HepG2 (cell line): ENCODE results near the gene TM9SF4. TPM values are rescaled to one million over a fixed set of nuclear protein-coding genes. Genes with fewer than 3 reads are reported as not detected.

Experiments used
- ATF6 ChIP-seq: sonication (generic); formaldehyde crosslinking; conservative IDR thresholded peaks from 2 replicates; pipeline ENCODE4 v1.4.0; 2020; ENCODE audit warnings: missing genetic modification reagents
- CCDC6 ChIP-seq: sonication (generic); formaldehyde crosslinking; IDR thresholded peaks from 2 replicates; pipeline ENCODE4 v1.8.1; 2022; ENCODE audit warnings: mild to moderate bottlenecking, missing genetic modification reagents, moderate library complexity
- CENPX ChIP-seq: sonication (generic); formaldehyde crosslinking; IDR thresholded peaks from 2 replicates; pipeline ENCODE4 v1.9.0; 2021; ENCODE audit warnings: mild to moderate bottlenecking, missing genetic modification reagents, moderate library complexity
- E2F5 ChIP-seq: sonication (generic); formaldehyde crosslinking; conservative IDR thresholded peaks from 2 replicates; pipeline ENCODE4 v1.4.0; 2020; ENCODE audit warnings: missing genetic modification reagents
- GABPA ChIP-seq, 2 experiments: IDR thresholded peaks; 2 replicates each; pipeline ENCODE4 v1.6.1; 2011 to 2016; ENCODE audit warnings: low read depth in 2 of 2, low read length in 1 of 2, missing biosample characterization in 1 of 2, missing genetic modification characterization in 1 of 2
- IRF9 ChIP-seq: sonication (generic); formaldehyde crosslinking; IDR thresholded peaks from 2 replicates; pipeline ENCODE4 v1.8.0; 2022; ENCODE audit warnings: missing genetic modification reagents, mild to moderate bottlenecking, borderline replicate concordance
- NR0B2 ChIP-seq: sonication (generic); formaldehyde crosslinking; IDR thresholded peaks from 2 replicates; pipeline ENCODE4 v1.4.0; 2020; ENCODE audit warnings: mild to moderate bottlenecking, missing genetic modification reagents
- NR3C1 ChIP-seq: sonication (generic); formaldehyde crosslinking; IDR thresholded peaks from 2 replicates; pipeline ENCODE4 v1.4.0; 2020; ENCODE audit warnings: missing genetic modification reagents
- RBFOX2 ChIP-seq: fragments of 200-400 bp; formaldehyde crosslinking; IDR thresholded peaks from 2 replicates; pipeline ENCODE4 v1.6.1; 2017; ENCODE audit warnings: low read depth, mild to moderate bottlenecking, low read length
- SALL1 ChIP-seq: sonication (generic); formaldehyde crosslinking; IDR thresholded peaks from 2 replicates; pipeline ENCODE4 v1.8.0; 2022; ENCODE audit warnings: mild to moderate bottlenecking, missing genetic modification reagents
- SOX13 ChIP-seq, 3 experiments: fragments of 450-650 bp in 1 of 3; sonication (generic) in 1 of 3; formaldehyde crosslinking in 1 of 3; IDR thresholded peaks in 2 of 3; conservative IDR thresholded peaks in 1 of 3; 2 replicates each; pipeline versions ENCODE4 v1.5.0 to v1.6.1; 2016 to 2020; ENCODE audit warnings: antibody characterized with exemption in 1 of 3, mild to moderate bottlenecking in 1 of 3, missing compliant biosample characterization in 1 of 3, missing genetic modification reagents in 1 of 3, moderate library complexity in 1 of 3
- SP5 ChIP-seq: IDR thresholded peaks from 2 replicates; pipeline ENCODE4 v1.6.1; 2016; ENCODE audit warnings: low read depth, borderline replicate concordance
- ZHX1 ChIP-seq: sonication (generic); formaldehyde crosslinking; IDR thresholded peaks from 2 replicates; pipeline ENCODE4 v1.8.1; 2022; ENCODE audit warnings: low read depth, mild to moderate bottlenecking, missing genetic modification reagents
- ZNF256 ChIP-seq: sonication (generic); formaldehyde crosslinking; conservative IDR thresholded peaks from 2 replicates; pipeline ENCODE4 v1.4.0; 2020; ENCODE audit warnings: missing genetic modification reagents
- ZNF274 ChIP-seq: sonication (generic); formaldehyde crosslinking; IDR thresholded peaks from 2 replicates; pipeline ENCODE4 v1.5.1; 2020; ENCODE audit warnings: mild to moderate bottlenecking, missing genetic modification reagents
- ZNF3 ChIP-seq: IDR thresholded peaks from 2 replicates; pipeline ENCODE4 v1.7.0; 2017; ENCODE audit warnings: inconsistent platforms
- ZZZ3 ChIP-seq: sonication (generic); formaldehyde crosslinking; IDR thresholded peaks from 2 replicates; pipeline ENCODE4 v1.4.0; 2020; ENCODE audit warnings: missing genetic modification reagents, mild to moderate bottlenecking, borderline replicate concordance
- polyA plus RNA-seq, 8 experiments: library from polyadenylated mRNA; depleted of rRNA in 3 of 8; stranded (reverse) in 7 of 8; unstranded in 1 of 8; fragments of >200 nt; fragmentation: Illumina TruSeq in 4 of 8; extraction: Trizol in 4 of 8; gene quantifications; 2 replicates each; pipeline versions ENCODE4 v1.2.1 to v1.2.3, GENCODE V29; 2011 to 2016; ENCODE audit warnings: low read depth in 4 of 8, missing spikeins in 1 of 8, mixed read lengths in 1 of 8; ENCODE audit not compliant: insufficient read depth in 1 of 8
- total RNA-seq, 5 experiments: library from RNA; depleted of rRNA; stranded (reverse); fragments of >200 nt; fragmentation: Illumina TruSeq; extraction: Trizol; gene quantifications; 2 replicates each; pipeline ENCODE4 v1.2.3, GENCODE V29; 2016; ENCODE audit warnings: low read depth in 1 of 5
- TF ChIP-seq, protein P1 (sequence below): sonication (generic); formaldehyde crosslinking; IDR thresholded peaks from 2 replicates; pipeline ENCODE4 v1.8.1; 2023; ENCODE audit warnings: mild to moderate bottlenecking, missing genetic modification reagents

The TM9SF4 gene
- total and polyA plus RNA-seq, 2 of the 13 experiments (the other 11 are each of a cell fraction or from before 2014, with no cell fraction given): 53.5 to 171 TPM

GRCh38 chr20:32207626-32208498 is 98.3 kb downstream of the TM9SF4 start, which contains the start of the genes PLAGL2 and POFUT1 (continued):
- peak; percentile 87; the same call in 1 of the 2 replicates for TF ChIP-seq ZHX1
- peak; percentile 70 for TF ChIP-seq SP5 (CRISPR knock-in tag)
- TF ChIP-seq E2F5 (CRISPR knock-in tag): peak; percentile 88; the same call in 1 of the 2 replicates
- TF ChIP-seq SOX13 (IDR thresholded peaks at IDR 0.05): no peak
- TF ChIP-seq SOX13 (CRISPR knock-in tag; conservative IDR thresholded peaks at IDR 0.05 in 1 of 2, IDR thresholded peaks at IDR 0.05 in 1 of 2): peak in 1 of 2 experiments; percentile 17; a peak in 1 of 4 replicates
- TF ChIP-seq IRF9 (CRISPR knock-in tag): peak; percentile 91
- peak; percentile 78 for TF ChIP-seq SALL1 (CRISPR knock-in tag)
- no peak; the same call in none of the 2 replicates for TF ChIP-seq CCDC6 (CRISPR knock-in tag)
- TF ChIP-seq RBFOX2: peak; percentile 98
- TF ChIP-seq NR3C1 (CRISPR knock-in tag): no peak
- no peak for TF ChIP-seq CENPX
- TF ChIP-seq, protein P1, sequence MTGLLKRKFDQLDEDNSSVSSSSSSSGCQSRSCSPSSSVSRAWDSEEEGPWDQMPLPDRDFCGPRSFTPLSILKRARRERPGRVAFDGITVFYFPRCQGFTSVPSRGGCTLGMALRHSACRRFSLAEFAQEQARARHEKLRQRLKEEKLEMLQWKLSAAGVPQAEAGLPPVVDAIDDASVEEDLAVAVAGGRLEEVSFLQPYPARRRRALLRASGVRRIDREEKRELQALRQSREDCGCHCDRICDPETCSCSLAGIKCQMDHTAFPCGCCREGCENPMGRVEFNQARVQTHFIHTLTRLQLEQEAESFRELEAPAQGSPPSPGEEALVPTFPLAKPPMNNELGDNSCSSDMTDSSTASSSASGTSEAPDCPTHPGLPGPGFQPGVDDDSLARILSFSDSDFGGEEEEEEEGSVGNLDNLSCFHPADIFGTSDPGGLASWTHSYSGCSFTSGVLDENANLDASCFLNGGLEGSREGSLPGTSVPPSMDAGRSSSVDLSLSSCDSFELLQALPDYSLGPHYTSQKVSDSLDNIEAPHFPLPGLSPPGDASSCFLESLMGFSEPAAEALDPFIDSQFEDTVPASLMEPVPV: no peak; the same call in none of the 2 replicates
- TF ChIP-seq GABPA (IDR thresholded peaks at IDR 0.05; ENCODE audit: low read depth, low read length): peak; percentile 66
- no peak for TF ChIP-seq GABPA (CRISPR knock-in tag; IDR thresholded peaks at IDR 0.05; ENCODE audit: low read depth)
- 0 out of 2 replicates have a peak, but pooled peaks have one; percentile 55 for TF ChIP-seq ATF6
- TF ChIP-seq ZNF256: peak; percentile 57
- no peak for TF ChIP-seq ZZZ3 (CRISPR knock-in tag)
- TF ChIP-seq NR0B2 (CRISPR knock-in tag): peak; percentile 55; the same call in 1 of the 2 replicates
- peak; percentile 68 for TF ChIP-seq ZNF274
- TF ChIP-seq ZNF3 (CRISPR knock-in tag): peak; percentile 80
